ENCODE results near the gene CMKLR1. TPM values are rescaled to one million over a fixed set of nuclear protein-coding genes. Genes with fewer than 3 reads are reported as not detected.

CMKLR1 gene
- total RNA-seq, 2 experiments from 2014 or later, result not detected

GRCh38 chr12:108297424-108297823, 41.7 kb downstream of the CMKLR1 start:
- no peak for DNase-seq
- Mint-ChIP-seq H3K27me3 (ENCODE audit: low read depth) (peaks cover 3% of the 10 kb centered on the region), H3K4me1 (ENCODE audit: low read depth) (no peaks in the 10 kb centered on the region), H3K9me3 (no peaks in the 10 kb centered on the region), H3K4me3 (no peak overlapping the region), H3K36me3 (ENCODE audit: low read depth) (no peaks in the 10 kb centered on the region), H3K27ac (no peak overlapping the region)
- CTCF ChIA-PET, result no interaction called here
- intact Hi-C loops (cut with micrococcal nuclease), result no loop called here

GRCh38 chr12:108296945-108297344, 42.2 kb downstream of the CMKLR1 start:
- no peak for DNase-seq
- H3K4me3 Mint-ChIP-seq, result no peak overlapping the region
- H3K27me3 Mint-ChIP-seq (ENCODE audit: low read depth), result peaks cover 3% of the 10 kb centered on the region
- CTCF ChIA-PET, result no interaction called here
- no peaks in the 10 kb centered on the region for H3K4me1 Mint-ChIP-seq (ENCODE audit: low read depth)
- no peaks in the 10 kb centered on the region for H3K9me3 Mint-ChIP-seq
- no peaks in the 10 kb centered on the region for H3K36me3 Mint-ChIP-seq (ENCODE audit: low read depth)
- intact Hi-C loops (cut with micrococcal nuclease), result no loop called here
- H3K27ac Mint-ChIP-seq, result no peak overlapping the region

- H3K9me3 Mint-ChIP-seq, result no peaks in the 10 kb centered on the region
- H3K4me3 Mint-ChIP-seq, result no peak overlapping the region
- no peak for DNase-seq
- intact Hi-C loops (cut with micrococcal nuclease), result no loop called here
- no peaks in the 10 kb centered on the region for H3K36me3 Mint-ChIP-seq (ENCODE audit: low read depth)
- H3K4me1 Mint-ChIP-seq (ENCODE audit: low read depth), result no peaks in the 10 kb centered on the region
- H3K27me3 Mint-ChIP-seq (ENCODE audit: low read depth), result no peaks in the 10 kb centered on the region
- H3K27ac Mint-ChIP-seq, result no peak overlapping the region
- CTCF ChIA-PET, result no interaction called here
These were observed 43.5 kb downstream of the CMKLR1 start for GRCh38 chr12:108295641-108296040.

- Mint-ChIP-seq H3K27ac (no peak overlapping the region), H3K9me3 (no peaks in the 10 kb centered on the region), H3K4me3 (no peak overlapping the region), H3K4me1 (ENCODE audit: low read depth) (no peaks in the 10 kb centered on the region), H3K27me3 (ENCODE audit: low read depth) (peaks cover 13% of the 10 kb centered on the region), H3K36me3 (ENCODE audit: low read depth) (no peaks in the 10 kb centered on the region)
- CTCF ChIA-PET, result no interaction called here
- no peak for DNase-seq
- intact Hi-C loops (cut with micrococcal nuclease), result no loop called here
These were observed 49.6 kb downstream of the CMKLR1 start for GRCh38 chr12:108289350-108290161.

- Mint-ChIP-seq H3K27ac (no peak overlapping the region), H3K9me3 (no peaks in the 10 kb centered on the region)
- intact Hi-C loops (cut with micrococcal nuclease), result no loop called here
These were observed 51.9 kb downstream of the CMKLR1 start for GRCh38 chr12:108287227-108287626.

GRCh38 chr12:108285016-108285415, 54.1 kb downstream of the CMKLR1 start:
- Mint-ChIP-seq H3K9me3 (no peaks in the 10 kb centered on the region), H3K4me1 (ENCODE audit: low read depth) (no peaks in the 10 kb centered on the region), H3K4me3 (no peak overlapping the region), H3K36me3 (ENCODE audit: low read depth) (no peaks in the 10 kb centered on the region), H3K27me3 (ENCODE audit: low read depth) (peaks cover 23% of the 10 kb centered on the region), H3K27ac (no peak overlapping the region)
- CTCF ChIA-PET, result no interaction called here
- DNase-seq, result no peak
- intact Hi-C loops (cut with micrococcal nuclease), result no loop called here

More at GRCh38 chr12:108287227-108287626, 51.9 kb downstream of the CMKLR1 start:
- DNase-seq, result no peak
- Mint-ChIP-seq H3K4me3 (no peak overlapping the region), H3K36me3 (ENCODE audit: low read depth) (no peaks in the 10 kb centered on the region), H3K27me3 (ENCODE audit: low read depth) (peaks cover 23% of the 10 kb centered on the region), H3K4me1 (ENCODE audit: low read depth) (no peaks in the 10 kb centered on the region)
- CTCF ChIA-PET, result no interaction called here

- CTCF ChIA-PET, result no interaction called here
- no peaks in the 10 kb centered on the region for H3K4me1 Mint-ChIP-seq (ENCODE audit: low read depth)
- no peak overlapping the region for H3K4me3 Mint-ChIP-seq
- no peaks in the 10 kb centered on the region for H3K36me3 Mint-ChIP-seq (ENCODE audit: low read depth)
- intact Hi-C loops (cut with micrococcal nuclease), result no loop called here
- no peak overlapping the region for H3K27ac Mint-ChIP-seq
- peaks cover 22% of the 10 kb centered on the region for H3K27me3 Mint-ChIP-seq (ENCODE audit: low read depth)
- no peaks in the 10 kb centered on the region for H3K9me3 Mint-ChIP-seq
- no peak for DNase-seq
These were observed 54.9 kb downstream of the CMKLR1 start for GRCh38 chr12:108284163-108284562.

- intact Hi-C loops (cut with micrococcal nuclease), result no loop called here
- CTCF ChIA-PET, result no interaction called here
- Mint-ChIP-seq H3K9me3 (no peaks in the 10 kb centered on the region), H3K27ac (no peak overlapping the region), H3K27me3 (ENCODE audit: low read depth) (peaks cover 16% of the 10 kb centered on the region), H3K4me1 (ENCODE audit: low read depth) (no peaks in the 10 kb centered on the region), H3K36me3 (ENCODE audit: low read depth) (no peaks in the 10 kb centered on the region), H3K4me3 (no peak overlapping the region)
- no peak for DNase-seq
These were observed 56.4 kb downstream of the CMKLR1 start for GRCh38 chr12:108282676-108283075.

- intact Hi-C loops (cut with micrococcal nuclease), result no loop called here
- CTCF ChIA-PET, result no interaction called here
These were observed 57.0 kb downstream of the CMKLR1 start for GRCh38 chr12:108282160-108282559.

GRCh38 chr12:108277613-108278012, 61.5 kb downstream of the CMKLR1 start:
- Mint-ChIP-seq H3K4me1 (ENCODE audit: low read depth) (no peaks in the 10 kb centered on the region), H3K27me3 (ENCODE audit: low read depth) (peaks cover 4% of the 10 kb centered on the region), H3K36me3 (ENCODE audit: low read depth) (no peaks in the 10 kb centered on the region), H3K27ac (no peak overlapping the region), H3K4me3 (no peak overlapping the region), H3K9me3 (peaks cover 2% of the 10 kb centered on the region)
- DNase-seq, result no peak
- intact Hi-C loops (cut with micrococcal nuclease), result no loop called here
- CTCF ChIA-PET, result no interaction called here

More at GRCh38 chr12:108282160-108282559, 57.0 kb downstream of the CMKLR1 start:
- no peak overlapping the region for H3K27ac Mint-ChIP-seq
- DNase-seq, result no peak
- no peaks in the 10 kb centered on the region for H3K4me1 Mint-ChIP-seq (ENCODE audit: low read depth)
- H3K27me3 Mint-ChIP-seq (ENCODE audit: low read depth), result peaks cover 16% of the 10 kb centered on the region
- H3K36me3 Mint-ChIP-seq (ENCODE audit: low read depth), result no peaks in the 10 kb centered on the region
- peaks cover 2% of the 10 kb centered on the region for H3K9me3 Mint-ChIP-seq
- no peak overlapping the region for H3K4me3 Mint-ChIP-seq

GRCh38 chr12:108273217-108273616, 65.9 kb downstream of the CMKLR1 start:
- CTCF ChIA-PET, result no interaction called here
- Mint-ChIP-seq H3K27me3 (ENCODE audit: low read depth) (no peaks in the 10 kb centered on the region), H3K4me3 (no peak overlapping the region), H3K27ac (no peak overlapping the region), H3K4me1 (ENCODE audit: low read depth) (no peaks in the 10 kb centered on the region), H3K9me3 (peaks cover 2% of the 10 kb centered on the region), H3K36me3 (ENCODE audit: low read depth) (no peaks in the 10 kb centered on the region)
- no peak for DNase-seq
- intact Hi-C loops (cut with micrococcal nuclease), result no loop called here

GRCh38 chr12:108271951-108272872, 66.9 kb downstream of the CMKLR1 start:
- no peaks in the 10 kb centered on the region for H3K27me3 Mint-ChIP-seq (ENCODE audit: low read depth)
- intact Hi-C loops (cut with micrococcal nuclease), result no loop called here
- H3K27ac Mint-ChIP-seq, result no peak overlapping the region
- no peak overlapping the region for H3K4me3 Mint-ChIP-seq
- CTCF ChIA-PET, result no interaction called here
- H3K9me3 Mint-ChIP-seq, result peaks cover under 1% of the 10 kb centered on the region
- H3K4me1 Mint-ChIP-seq (ENCODE audit: low read depth), result no peaks in the 10 kb centered on the region
- DNase-seq, result no peak
- H3K36me3 Mint-ChIP-seq (ENCODE audit: low read depth), result no peaks in the 10 kb centered on the region

GRCh38 chr12:108270849-108271143, 68.3 kb downstream of the CMKLR1 start:
- no peaks in the 10 kb centered on the region for H3K4me1 Mint-ChIP-seq (ENCODE audit: low read depth)
- no peak overlapping the region for H3K27ac Mint-ChIP-seq
- H3K9me3 Mint-ChIP-seq, result no peaks in the 10 kb centered on the region
- CTCF ChIA-PET, result no interaction called here
- intact Hi-C loops (cut with micrococcal nuclease), result no loop called here
- H3K27me3 Mint-ChIP-seq (ENCODE audit: low read depth), result no peaks in the 10 kb centered on the region
- H3K4me3 Mint-ChIP-seq, result no peak overlapping the region
- no peaks in the 10 kb centered on the region for H3K36me3 Mint-ChIP-seq (ENCODE audit: low read depth)
- no peak for DNase-seq
